HG02981 (cell line): ENCODE data around the gene PAM.

Source experiments
- ATAC-seq: cut with Tn5 transposase; IDR thresholded peaks from one replicate; pipeline ENCODE4 v1.9.1; 2021; ENCODE audit warnings: mild to moderate bottlenecking, moderate library complexity; ENCODE audit not compliant: unreplicated experiment

PAM gene

DNA sequence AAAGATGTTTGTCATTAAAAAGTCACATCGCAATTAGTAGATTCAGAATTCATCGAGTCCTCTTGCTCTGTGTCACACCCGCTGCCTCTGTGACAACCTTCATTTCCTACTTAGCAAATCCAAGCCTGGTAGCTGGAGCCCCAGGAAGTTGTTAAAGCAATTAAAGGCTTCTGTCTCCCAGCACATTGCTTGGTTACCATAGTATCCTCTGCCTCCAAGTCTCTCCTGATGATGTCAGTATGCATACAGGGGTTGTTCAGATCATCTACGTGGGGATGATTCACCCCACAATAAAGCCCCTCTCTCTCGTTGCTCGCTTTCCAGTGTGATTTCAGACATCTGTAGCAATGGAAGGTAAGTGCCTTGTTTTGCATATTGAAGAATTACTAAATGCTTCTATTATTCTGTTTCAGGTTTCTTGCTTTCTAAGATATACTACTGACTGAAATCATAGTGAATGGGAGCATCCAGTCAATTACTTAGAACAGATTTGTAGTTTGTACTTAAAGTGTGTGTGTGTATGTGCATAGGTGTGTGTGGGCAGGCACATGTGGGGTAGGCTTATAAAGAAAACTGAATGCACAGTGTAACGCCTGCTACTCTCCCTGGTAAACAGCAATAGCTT, 52.9 kb downstream of the PAM start:
- no peak for ATAC-seq

DNA sequence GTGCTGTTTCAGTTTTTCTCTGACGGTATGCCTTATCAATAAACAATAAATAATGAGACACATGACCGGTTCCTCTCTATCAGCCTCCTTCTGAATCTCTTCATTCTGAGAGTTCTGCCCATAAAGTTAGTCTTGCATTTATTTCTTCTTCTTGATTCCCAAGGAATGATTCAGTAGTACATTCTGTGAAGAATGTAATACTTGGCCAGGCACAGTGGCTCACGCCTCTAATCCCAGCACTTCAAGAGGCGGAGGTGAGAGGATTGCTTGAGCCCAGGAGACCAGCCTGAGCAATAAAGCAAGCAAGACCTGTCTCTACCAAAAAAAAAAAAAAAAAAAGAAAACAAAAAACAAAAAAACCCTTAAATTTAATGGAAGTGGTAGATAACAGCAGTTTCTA, 53.9 kb downstream of the PAM start:
- ATAC-seq = no peak

DNA sequence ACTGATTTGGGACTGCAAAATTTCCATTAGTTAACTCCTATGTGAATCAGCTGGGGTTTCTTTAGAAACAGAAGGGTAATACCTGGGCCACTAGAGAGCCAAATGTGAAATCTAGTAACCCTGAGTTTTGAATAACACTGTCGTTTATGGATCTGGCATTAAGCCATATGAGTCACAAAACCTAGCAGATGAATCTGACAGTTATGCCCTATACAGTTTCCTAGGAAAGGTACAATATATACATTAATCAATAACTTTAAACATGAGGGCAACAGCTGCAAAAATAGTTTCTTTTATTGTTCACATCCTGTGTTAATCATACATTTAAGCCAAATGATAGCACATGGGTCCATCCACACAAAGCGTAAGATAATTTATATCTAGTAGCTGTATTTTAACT, 56.9 kb downstream of the PAM start:
- peak; percentile 76 for ATAC-seq

DNA sequence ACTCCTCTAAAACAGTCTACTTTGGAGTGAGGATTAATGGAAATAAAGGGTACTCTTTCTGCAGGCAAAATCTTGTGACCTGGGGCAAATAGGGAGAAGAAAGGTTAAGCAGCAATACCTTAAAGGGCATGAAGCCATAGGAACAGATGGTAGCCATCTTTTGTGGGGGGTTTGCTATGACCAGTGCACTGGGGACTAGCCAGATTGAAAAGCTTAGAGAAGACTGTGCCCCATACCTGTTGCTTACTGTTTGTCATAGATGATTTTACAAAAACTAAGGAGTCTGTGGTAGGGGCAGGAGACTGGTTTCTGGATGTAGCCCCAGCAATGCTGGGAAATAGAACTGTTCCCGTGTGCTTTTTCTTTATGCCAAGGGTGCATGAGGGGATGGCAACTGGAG, 58.6 kb downstream of the PAM start:
- ATAC-seq = no peak

DNA sequence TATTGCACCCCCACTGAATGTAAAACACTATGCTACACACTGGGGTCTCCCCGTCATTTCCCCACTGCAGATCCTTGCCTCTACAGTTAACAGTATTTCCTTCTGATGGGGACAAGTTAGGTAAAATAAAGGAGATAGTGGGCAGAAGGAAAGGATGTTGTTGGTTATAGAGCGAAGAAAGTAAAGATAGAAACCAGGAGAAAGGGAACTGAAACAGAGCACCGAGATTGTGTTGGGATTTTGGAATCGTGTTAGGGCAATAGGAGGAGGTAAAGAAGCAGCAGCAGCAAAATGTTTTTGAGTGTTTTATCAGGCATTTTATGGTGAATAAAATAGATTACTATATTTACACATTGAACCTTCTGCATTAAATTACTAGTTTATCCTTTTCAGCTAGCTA, 60.0 kb downstream of the PAM start:
- ATAC-seq = no peak

DNA sequence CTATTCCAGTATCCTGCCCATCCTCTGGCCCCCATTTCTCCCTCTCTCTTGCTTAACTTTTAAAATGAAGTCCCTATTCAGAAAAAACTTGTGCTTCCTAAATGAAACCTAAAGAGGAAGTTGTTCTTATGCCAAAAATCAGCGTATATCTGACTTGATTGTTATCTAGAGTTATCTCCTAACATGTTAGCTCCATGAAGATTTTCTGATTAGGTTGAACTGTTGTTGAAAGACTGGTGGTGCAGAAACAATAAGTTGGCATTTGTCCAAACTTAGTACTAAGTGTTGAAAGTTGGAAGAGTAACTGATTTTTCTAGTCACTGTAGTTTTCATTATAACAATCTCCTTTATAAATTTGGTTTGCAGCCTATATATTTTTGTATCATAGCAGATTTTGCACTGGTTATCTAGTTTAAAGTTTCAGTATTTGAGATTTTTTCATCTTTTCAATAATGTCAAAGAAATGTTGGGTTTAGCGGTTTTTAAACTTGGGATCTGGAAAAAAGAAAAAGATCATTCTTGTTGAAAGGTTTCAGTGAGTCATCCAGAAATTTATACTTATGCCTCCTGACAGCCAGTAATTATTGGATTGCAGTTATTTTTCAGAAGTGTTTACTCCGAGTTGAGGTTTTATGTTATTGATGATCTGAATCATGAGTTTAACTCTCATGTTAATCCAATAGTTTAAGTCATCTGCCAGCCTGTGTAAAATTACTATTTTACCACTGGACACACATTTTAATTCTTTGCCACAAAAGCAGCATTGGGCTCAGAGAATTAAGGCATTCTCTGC, 60.6 kb downstream of the PAM start:
- ATAC-seq = no peak

DNA sequence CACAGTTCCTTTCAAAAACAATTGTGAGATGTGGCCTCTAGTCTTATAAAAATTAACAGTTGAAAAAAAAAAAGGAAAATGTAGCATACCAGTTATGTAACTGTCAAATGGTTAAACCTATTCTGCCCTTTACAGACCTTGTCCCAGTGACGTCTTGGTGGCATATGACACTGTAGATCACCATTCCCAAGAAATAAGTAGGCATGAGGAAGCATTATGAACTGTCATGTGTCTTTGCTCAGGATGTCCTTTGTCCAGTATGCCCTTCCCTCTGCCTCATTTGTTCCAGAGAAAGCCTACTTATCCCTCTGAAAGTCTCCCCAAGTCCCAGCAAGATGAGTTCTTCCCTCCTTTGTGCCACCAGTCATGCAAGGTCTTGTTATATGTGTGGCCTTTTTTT, 63.2 kb downstream of the PAM start:
- no peak for ATAC-seq

DNA sequence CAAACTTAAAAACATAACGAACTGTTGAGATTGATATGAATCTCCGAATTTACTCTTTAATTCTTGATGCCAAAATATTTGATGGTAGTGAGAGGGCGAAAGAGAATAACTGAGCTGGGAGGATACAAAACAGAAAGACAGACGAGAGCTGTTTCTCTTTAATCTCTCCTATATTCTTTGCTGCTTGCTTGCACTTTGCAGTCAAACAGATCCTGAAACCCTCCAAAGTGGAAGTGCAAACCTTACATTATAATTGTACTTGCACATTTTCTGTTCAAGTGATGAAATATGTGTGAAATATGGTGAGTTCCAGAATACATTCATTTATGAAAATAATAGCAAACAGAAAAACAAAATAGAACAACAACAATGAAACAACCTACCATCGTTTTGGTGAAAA, 63.8 kb downstream of the PAM start:
- ATAC-seq = no peak

DNA sequence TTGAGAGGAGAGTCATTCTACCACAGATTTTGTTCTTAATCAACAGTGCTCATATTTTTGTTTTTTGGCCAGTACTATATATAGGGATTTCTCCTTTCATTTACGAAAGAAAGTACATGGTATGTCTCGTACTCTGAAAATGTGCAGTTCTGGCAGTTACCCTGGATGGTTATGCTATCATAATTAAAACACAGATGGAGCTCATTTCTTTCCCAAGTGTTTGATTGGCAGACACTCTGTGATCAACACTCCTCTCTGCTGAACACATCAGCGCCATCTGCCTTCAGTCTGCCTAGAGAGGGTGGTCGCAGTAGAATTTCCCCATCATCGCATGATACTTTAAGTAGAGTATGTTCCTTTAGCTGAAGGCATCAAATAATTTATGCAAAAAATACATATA, 64.5 kb downstream of the PAM start:
- no peak for ATAC-seq

DNA sequence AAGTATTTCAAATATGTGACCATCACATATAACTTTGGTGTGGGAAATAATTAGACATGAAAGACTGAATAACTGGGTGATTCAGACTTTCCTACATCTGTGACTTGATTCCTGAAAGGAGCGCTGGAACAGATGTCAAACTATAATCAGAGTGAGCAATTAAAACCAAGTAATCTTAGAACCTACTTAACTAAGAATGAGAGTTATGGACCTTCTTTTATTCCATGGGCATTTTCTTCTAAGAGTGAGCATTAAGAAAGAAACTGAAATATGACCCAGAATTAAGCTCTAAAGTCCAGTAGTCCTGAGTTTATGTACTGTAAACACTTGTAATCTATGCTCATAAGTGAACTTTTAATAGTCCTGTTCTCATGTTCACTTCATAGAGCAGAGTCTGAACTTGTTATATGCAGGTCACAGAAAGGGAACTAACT, 68.4 kb downstream of the PAM start:
- ATAC-seq = no peak

DNA sequence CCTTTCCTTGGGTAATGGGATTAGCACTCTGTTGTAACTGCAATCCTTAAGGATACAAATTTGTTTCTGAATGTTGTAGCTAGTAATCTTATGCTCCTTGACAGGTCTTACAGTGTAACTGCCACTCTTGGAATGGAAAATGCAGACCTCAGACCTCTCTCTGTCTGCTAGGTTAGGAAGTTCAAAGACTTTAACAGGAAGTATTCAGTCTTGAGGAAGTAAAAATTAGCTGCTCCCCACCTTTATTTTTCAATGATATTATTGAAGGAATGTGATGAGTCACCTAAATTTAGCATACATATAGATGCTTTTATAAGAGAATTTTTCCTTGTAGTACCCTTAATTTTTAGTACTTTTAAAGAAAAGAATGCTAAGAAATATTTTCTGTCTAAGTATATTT, 71.5 kb downstream of the PAM start:
- ATAC-seq = no peak

DNA sequence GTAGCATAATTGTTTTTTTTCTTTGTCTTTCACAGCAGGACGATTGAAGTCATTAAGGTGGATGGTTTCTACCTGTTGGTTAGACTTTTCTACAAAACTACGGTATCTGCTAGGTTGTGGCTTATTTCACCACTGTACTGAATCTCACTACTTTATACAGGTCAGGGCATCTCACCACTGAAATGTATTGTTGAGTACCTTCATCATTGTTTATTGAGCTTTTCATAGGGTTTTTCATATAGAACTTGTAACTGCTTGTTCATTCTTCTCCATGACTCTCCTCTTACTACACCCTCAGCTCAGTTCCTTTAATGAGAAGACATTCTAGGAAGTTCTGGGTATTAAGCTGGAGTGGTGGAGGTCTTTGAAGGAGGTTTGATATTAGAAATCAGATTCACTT, 75.1 kb downstream of the PAM start:
- no peak for ATAC-seq

DNA sequence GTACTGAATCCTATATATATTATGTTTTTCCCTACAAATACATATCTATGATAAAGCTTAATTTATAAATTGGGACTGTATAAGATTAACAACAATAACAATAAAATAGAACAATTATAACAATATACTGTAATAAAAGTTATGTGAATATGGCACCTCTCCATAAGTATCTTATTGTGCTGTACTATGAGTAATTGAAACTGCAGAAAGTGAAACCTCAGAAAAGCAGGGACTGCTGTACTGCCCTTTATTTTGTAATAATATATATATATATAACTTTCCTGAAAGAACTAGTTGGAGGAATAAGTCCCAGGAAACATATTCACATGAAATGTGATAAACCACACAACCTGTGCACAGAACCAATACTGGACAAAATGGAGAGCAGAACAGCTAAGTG, 77.3 kb downstream of the PAM start:
- no peak for ATAC-seq

DNA sequence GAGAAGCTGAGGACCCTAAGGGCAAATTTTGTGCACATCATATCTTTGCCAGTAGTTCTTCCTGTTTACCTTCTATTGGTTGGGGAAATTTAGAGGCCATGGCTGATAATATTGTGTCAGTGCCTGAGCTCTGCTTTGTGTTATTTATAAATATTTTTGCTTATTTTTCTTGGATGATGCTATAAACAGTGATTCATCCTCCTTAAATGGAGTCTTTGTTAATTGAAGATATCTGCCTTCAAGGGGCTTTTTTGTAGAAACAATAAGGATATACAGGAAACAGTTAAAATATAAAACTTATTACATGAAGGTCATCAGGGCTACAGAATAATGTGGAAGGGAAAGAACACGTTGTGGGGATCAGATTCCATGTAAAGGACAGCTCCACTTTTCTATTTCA, 78.0 kb downstream of the PAM start:
- ATAC-seq = no peak

DNA sequence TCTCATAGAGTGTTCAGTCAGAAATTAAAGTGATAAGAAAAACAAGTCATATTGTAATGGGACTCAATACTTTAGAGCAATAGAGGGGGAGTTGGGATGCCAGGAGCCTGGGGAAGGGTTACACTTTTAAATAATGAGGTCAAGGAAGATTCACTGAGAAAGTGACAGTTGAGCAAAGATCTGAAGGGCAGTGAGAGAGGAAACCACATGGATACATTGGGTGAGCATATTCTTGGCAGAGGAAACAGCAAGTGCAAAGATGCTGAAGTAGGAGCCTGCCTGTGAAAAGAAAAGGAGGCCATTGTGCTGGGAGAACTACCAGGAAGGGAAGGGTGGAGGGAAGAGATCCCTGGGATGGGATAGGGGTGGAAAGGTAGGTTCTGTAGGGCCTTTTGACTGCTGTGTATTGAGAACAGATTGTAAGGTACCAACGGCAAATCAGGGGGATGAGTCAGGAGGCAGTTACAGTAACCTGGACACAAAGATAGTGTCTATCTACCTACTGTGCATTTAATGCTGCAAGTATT, 79.4 kb downstream of the PAM start:
- no peak for ATAC-seq

DNA sequence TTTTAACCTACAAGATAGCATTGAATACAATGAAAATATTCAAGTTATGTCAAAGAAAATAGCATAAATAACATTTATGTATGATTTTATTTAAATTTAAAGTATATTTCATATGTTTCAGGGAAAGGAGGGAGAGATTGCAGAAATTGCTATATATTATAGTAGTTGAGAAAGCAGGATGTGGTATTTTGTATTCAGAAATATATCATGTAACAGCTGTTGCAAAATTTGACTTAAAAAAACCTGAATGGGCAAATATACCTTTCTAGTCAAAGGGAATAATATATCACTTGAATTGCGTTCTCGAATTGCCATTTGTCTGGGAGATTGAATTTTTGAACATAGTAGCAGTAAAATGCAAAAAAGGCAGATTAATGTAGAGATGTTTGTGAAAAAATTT, 80.6 kb downstream of the PAM start:
- ATAC-seq = no peak

DNA sequence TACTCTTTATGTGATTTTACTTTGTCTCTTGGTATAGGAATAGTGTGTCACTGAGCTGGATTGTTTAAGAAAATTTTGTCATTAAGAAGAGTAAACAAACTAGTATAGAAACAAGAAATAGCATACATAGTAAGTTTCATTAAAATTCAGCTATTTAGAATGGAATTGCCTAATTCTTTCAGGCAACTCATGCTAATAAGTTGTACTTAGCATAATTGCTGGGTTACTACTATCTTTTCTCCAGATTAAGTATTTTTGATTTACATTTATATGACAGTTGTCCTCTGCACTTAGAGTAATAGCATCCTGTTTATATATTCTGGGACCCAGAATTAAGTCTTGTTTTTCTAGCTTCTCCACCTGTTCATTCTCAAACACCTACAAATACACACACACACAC, 85.9 kb downstream of the PAM start:
- ATAC-seq = no peak

DNA sequence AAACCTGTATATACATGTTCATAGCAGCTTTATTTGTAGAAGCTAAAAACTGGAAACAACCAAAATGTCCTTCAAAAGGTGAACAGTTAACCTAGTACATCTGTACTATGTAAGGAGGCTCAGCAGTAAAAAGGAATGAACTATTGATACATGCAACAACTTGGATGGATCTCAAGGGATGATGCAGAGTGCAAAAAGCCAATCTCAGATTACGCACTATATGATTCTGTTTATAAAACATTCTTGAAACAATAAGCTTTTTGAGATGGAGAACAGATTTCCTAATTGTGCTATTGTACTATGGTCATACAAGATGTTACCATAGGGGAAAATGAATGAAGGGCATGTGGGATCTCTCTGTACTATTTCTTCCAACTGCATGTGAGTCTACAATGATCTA, 88.9 kb downstream of the PAM start:
- no peak for ATAC-seq

DNA sequence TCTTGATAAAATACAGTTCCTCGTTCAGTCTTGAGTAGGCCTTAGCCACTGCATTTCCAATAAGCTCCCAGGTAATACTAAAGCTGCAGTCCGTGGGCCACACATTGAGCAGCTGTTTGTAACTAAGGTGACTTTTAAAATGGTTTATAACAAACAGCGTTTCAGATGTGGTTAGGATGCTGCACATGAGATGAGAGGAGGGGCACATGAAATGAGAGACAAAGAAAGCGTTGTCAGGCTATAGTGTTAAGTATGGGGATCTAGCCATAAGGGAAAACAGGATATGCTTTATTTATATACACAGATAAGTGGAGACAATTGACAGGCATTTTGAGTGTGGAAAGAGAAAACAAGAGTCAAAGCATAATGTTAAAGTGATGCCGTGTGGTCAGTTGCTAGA, 89.9 kb downstream of the PAM start:
- no peak for ATAC-seq

DNA sequence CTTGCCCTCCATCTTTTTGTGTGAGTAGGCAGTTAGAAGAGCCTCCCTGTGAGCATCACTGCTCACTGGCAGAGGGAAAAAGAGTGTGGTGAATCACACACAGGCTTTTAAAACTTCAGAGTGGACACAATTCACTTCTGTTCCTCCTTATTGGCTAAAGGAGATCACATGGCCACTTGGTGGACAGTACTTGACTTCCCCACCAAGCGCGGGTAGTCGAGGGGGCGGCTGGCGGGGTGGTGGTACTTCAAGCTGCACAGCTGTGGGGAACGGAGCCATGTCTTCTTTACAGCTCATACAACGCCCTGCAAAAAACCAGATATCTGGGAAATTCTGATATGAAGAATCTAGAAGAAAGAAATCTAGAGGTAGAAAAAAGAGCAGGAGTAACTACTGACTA, 95.4 kb downstream of the PAM start:
- ATAC-seq = no peak

DNA sequence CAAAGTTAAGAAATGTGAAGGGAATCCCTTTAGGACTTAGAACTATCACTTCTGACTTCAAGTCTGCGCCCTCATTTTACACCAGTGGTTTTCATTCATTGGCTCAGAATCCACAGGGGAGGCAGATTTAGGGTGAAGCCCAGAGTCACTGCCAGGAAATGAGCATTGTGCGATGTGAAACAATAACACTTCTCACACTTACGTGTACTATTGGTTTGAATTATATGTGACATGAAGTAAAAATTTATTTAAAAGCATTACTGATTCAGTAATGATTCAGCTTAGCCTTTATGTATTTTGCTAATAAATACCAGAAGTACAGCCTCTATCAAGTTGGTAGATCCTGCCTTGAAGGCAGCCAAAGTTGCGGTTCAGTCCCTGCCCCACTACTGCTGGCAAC, 98.6 kb downstream of the PAM start:
- no peak for ATAC-seq

DNA sequence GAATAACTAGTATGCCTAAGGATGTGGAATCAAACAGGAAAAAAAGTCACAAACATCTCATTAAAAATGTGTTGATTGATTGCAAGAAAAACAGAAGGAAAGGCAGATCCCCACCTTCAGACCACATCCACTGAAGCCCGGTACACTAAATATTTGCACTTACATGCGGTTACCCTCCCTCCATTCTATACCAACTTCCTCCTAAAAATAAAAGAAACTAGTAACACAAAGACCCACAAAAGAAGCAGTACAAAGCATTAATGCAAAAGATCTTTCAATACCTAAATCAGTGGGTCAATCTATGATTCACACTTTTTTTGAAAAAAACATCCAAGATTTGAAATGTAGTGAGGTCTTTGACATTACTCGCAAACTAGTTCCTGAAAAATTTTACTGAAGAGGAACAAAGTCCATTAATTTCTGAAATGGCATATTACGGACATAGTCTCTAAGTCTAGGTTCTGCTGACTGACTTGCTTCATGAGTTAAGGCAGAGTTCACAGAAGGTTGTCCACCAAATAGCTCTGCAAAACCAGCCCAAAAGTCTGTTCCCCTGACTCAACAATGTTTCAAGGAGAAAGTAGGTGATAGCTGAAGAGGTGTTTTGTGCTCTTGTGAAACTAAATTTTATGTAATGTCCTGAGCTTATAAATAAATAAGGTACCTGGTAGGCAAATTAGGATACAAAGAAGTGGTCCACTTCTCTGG, 100.7 kb downstream of the PAM start:
- ATAC-seq = no peak
